Gastrocnemius medialis (tissue), 4 donors: ENCODE data around the gene PALD1. TPM values are rescaled to one million over a fixed set of nuclear protein-coding genes. Genes with fewer than 3 reads are reported as not detected.

Experiments
- ATAC-seq, 2 donors: fragments of 150-250 bp; one replicate each; pipeline ENCODE4 v1.9.1; 2016
- DNase-seq, 2 donors: peaks; one replicate each; pipeline ENCODE4 v3.0.0-alpha.2; 2019
- H3K27ac ChIP-seq, 4 donors: fragments of 200-600 bp; sonication (generic); 1 replicate in 1 of 4; 2 replicates in 3 of 4; pipeline ENCODE4 v1.5.1; 2016 to 2018; ENCODE audit warnings: mild to moderate bottlenecking in 2 of 4, moderate library complexity in 1 of 4
- H3K27me3 ChIP-seq, 3 donors: fragments of 200-600 bp; sonication (generic) in 2 of 3; 1 replicate in 1 of 3; 2 replicates in 2 of 3; pipeline versions ENCODE4 v1.5.1 to v1.6.0; 2016 to 2019; ENCODE audit warnings: mild to moderate bottlenecking in 1 of 3, moderate library complexity in 1 of 3
- H3K36me3 ChIP-seq, 2 donors: fragments of 200-600 bp; sonication (generic) in 1 of 2; one replicate each; pipeline ENCODE4 v1.5.1; 2017 to 2018
- H3K4me1 ChIP-seq, 2 donors: fragments of 200-600 bp; sonication (generic) in 1 of 2; one replicate each; pipeline ENCODE4 v1.5.1; 2016 to 2017; ENCODE audit warnings: mild to moderate bottlenecking in 2 of 2
- H3K4me3 ChIP-seq, 4 donors: fragments of 200-600 bp; sonication (generic) in 3 of 4; 1 replicate in 1 of 4; 2 replicates in 3 of 4; pipeline ENCODE4 v1.5.1; 2016 to 2019; ENCODE audit warnings: mild to moderate bottlenecking in 2 of 4
- H3K9me3 ChIP-seq, 3 donors: fragments of 200-600 bp; sonication (generic) in 2 of 3; 1 replicate in 1 of 3; 2 replicates in 2 of 3; pipeline ENCODE4 v1.5.1; 2016 to 2019
- CTCF ChIP-seq, 5 experiments: fragments of 450-650 bp in 3 of 5; fragments of 200-600 bp in 2 of 5; sonication (generic) in 2 of 5; IDR thresholded peaks in 4 of 5; conservative IDR thresholded peaks in 1 of 5; 1 replicate in 4 of 5; 2 replicates in 1 of 5; pipeline ENCODE4 v1.5.1; 2016 to 2019; ENCODE audit warnings: antibody characterized with exemption in 5 of 5, mild to moderate bottlenecking in 3 of 5, moderate library complexity in 3 of 5
- POLR2A ChIP-seq, 2 donors: fragments of 450-650 bp; IDR thresholded peaks; one replicate each; pipeline ENCODE4 v1.6.1; 2017; ENCODE audit warnings: antibody characterized with exemption in 2 of 2, mild to moderate bottlenecking in 2 of 2, moderate library complexity in 2 of 2
- in situ Hi-C, 4 donors: fragments of 200-750 bp; cut with MboI; loops; one replicate each; pipeline versions ENCODE4 v1.15.0 to v1.8.0; 2017; ENCODE audit warnings: low sequenced_read_pairs in 4 of 4
- intact Hi-C: fragments of 100-400 bp; cut with DNase I; formaldehyde crosslinking; loops from one replicate; pipeline ENCODE4 v1.15.1; 2023; ENCODE audit warnings: low total_unique reads
- total RNA-seq, 4 donors: library from RNA; depleted of rRNA; stranded (reverse); fragments of >200 nt; gene quantifications; one replicate each; pipeline versions ENCODE4 v1.1.0 to v1.2.3, GENCODE V29; 2016

Gene PALD1
- total RNA-seq, 4 donors from 2014 or later = 1.4 to 4.1 (median 2.3) TPM

- DNase-seq (no peak), ATAC-seq (no peak)
- no peak overlapping the region for H3K27ac ChIP-seq
- no peak for TF ChIP-seq POLR2A (IDR thresholded peaks at IDR 0.05)
- no peak for TF ChIP-seq CTCF (IDR thresholded peaks at IDR 0.05 in 4 of 5, conservative IDR thresholded peaks at IDR 0.05 in 1 of 5)
- in situ Hi-C loops = no loop called here
- H3K36me3 ChIP-seq = no peaks in the 10 kb centered on the region
- intact Hi-C loops = no loop called here
- peaks cover 50 to 52% of the 10 kb centered on the region in 2 donors for H3K4me1 ChIP-seq
- no peaks in the 10 kb centered on the region for H3K27me3 ChIP-seq
- no peaks in the 10 kb centered on the region for H3K9me3 ChIP-seq
- no peak overlapping the region for H3K4me3 ChIP-seq
Measured at GRCh38 chr10:70476249-70477035, 2.1 kb upstream of the PALD1 start.

GRCh38 chr10:70477661-70478162 lies 855 bp upstream of the PALD1 start:
- no peak for TF ChIP-seq CTCF (IDR thresholded peaks at IDR 0.05 in 4 of 5, conservative IDR thresholded peaks at IDR 0.05 in 1 of 5)
- no peak for TF ChIP-seq POLR2A (IDR thresholded peaks at IDR 0.05)
- Histone ChIP-seq H3K4me3 (peak overlapping the region; percentile 56 to 75 (median 62)), H3K9me3 (no peaks in the 10 kb centered on the region), H3K27ac (peak overlapping the region in 2 of 4 donors; percentile 65 to 78), H3K4me1 (peaks cover 57% of the 10 kb centered on the region in 2 donors), H3K27me3 (no peaks in the 10 kb centered on the region), H3K36me3 (no peaks in the 10 kb centered on the region)
- ATAC-seq (no peak), DNase-seq (no peak)
- in situ Hi-C loops = no loop called here
- intact Hi-C loops = no loop called here

- H3K27me3 ChIP-seq = no peaks in the 10 kb centered on the region
- in situ Hi-C loops (no loop called here), intact Hi-C loops (no loop called here)
- no peaks in the 10 kb centered on the region for H3K36me3 ChIP-seq
- H3K27ac ChIP-seq = peak overlapping the region; percentile 65 to 78 (median 70)
- H3K9me3 ChIP-seq = no peaks in the 10 kb centered on the region
- peaks cover 64 to 71% of the 10 kb centered on the region in 2 donors for H3K4me1 ChIP-seq
- DNase-seq (no peak), ATAC-seq (no peak)
- peak overlapping the region; percentile 56 to 75 (median 62) for H3K4me3 ChIP-seq
- TF ChIP-seq CTCF (IDR thresholded peaks at IDR 0.05 in 4 of 5, conservative IDR thresholded peaks at IDR 0.05 in 1 of 5) (no peak), POLR2A (IDR thresholded peaks at IDR 0.05) (no peak)
Measured at GRCh38 chr10:70479165-70479581, 606 bp downstream of the PALD1 start.

GRCh38 chr10:70479626-70480238 lies 1.2 kb downstream of the PALD1 start:
- in situ Hi-C loops = no loop called here
- DNase-seq = peak; percentile 42 to 80
- ATAC-seq = peak; percentile 74 to 76
- TF ChIP-seq POLR2A (IDR thresholded peaks at IDR 0.05) (no peak), CTCF (IDR thresholded peaks at IDR 0.05 in 4 of 5, conservative IDR thresholded peaks at IDR 0.05 in 1 of 5) (no peak)
- H3K9me3 ChIP-seq = no peaks in the 10 kb centered on the region
- H3K27me3 ChIP-seq = no peaks in the 10 kb centered on the region
- H3K4me1 ChIP-seq = peaks cover 64 to 68% of the 10 kb centered on the region in 2 donors
- intact Hi-C loops = loop anchor here (5.0 kb wide), 1 partner anchor 77 kb away; the partner anchor contains the start of gene EIF4EBP2
- peak overlapping the region; percentile 56 to 75 (median 62) for H3K4me3 ChIP-seq
- H3K36me3 ChIP-seq = no peaks in the 10 kb centered on the region
- H3K27ac ChIP-seq = peak overlapping the region; percentile 65 to 78 (median 70)
